Pancreas (tissue), 10 donors: Measurements from ENCODE around the gene URM1. TPM values are rescaled to one million over a fixed set of nuclear protein-coding genes. Genes with fewer than 3 reads are reported as not detected.

Experiments
- ATAC-seq, 4 donors: fragments of 200-7000 bp; cut with Tn5 transposase; one replicate each; pipeline versions ENCODE4 v1.8.0 to v1.9.1; 2020; ENCODE audit warnings: mild to moderate bottlenecking in 4 of 4, moderate library complexity in 4 of 4
- DNase-seq, 6 donors: peaks; one replicate each; pipeline ENCODE4 v3.0.0-alpha.2; 2020
- FAIRE-seq: peaks from 2 replicates; lab custom pipeline; 2012; peaks lifted over from hg19 to GRCh38; lab: Jason Lieb, UNC
- H3K27ac ChIP-seq, 4 donors: fragments of 200-600 bp; sonication (generic); 1 replicate in 3 of 4; 2 replicates in 1 of 4; pipeline versions ENCODE4 v1.5.0 to v1.8.0; 2020
- H3K27me3 ChIP-seq, 4 donors: fragments of 200-600 bp; one replicate each; pipeline ENCODE4 v1.8.0; 2021
- H3K36me3 ChIP-seq, 3 donors: fragments of 200-600 bp; sonication (generic) in 1 of 3; one replicate each; pipeline versions ENCODE4 v1.5.0 to v1.8.0; 2020 to 2021
- H3K4me1 ChIP-seq, 3 donors: fragments of 200-600 bp; one replicate each; pipeline ENCODE4 v1.8.0; 2021
- H3K4me3 ChIP-seq, 4 donors: fragments of 200-600 bp; sonication (generic) in 2 of 4; one replicate each; pipeline versions ENCODE4 v1.5.0 to v1.8.0; 2020 to 2021
- H3K9me3 ChIP-seq, 4 donors: fragments of 200-600 bp; one replicate each; pipeline ENCODE4 v1.8.0; 2021
- CTCF ChIP-seq, 4 donors: fragments of 200-600 bp; sonication (generic) in 3 of 4; IDR thresholded peaks; one replicate each; pipeline versions ENCODE4 v1.5.0 to v1.8.0; 2021; ENCODE audit warnings: antibody characterized with exemption in 4 of 4
- WGBS, 2 donors: extraction: QIAGEN DNeasy Blood & Tissue Kit; methylation state at CpG; one replicate each; pipeline ENCODE4 v1.1.7; 2013; 5-methylcytosine and 5-hydroxymethylcytosine counted together
- intact Hi-C, 3 donors: fragments of 100-400 bp; cut with DNase I; formaldehyde crosslinking; loops; one replicate each; pipeline versions ENCODE4 v1.11.1 to v1.14.2; 2022
- polyA plus RNA-seq, 2 donors: library from polyadenylated mRNA; stranded (reverse); fragments of 200-250 nt; gene quantifications; one replicate each; pipeline ENCODE4 v1.2.3, GENCODE V29; 2013
- total RNA-seq, 6 donors: library from RNA; stranded (reverse); fragmentation: NEBNext Ultra II Directional in 4 of 6; extraction: Animal tissue kit (Norgen Biotek cat#: 25700) in 4 of 6; gene quantifications; one replicate each; pipeline versions ENCODE4 v1.2.1 to v1.2.4, GENCODE V29; 2021 to 2023
- donor health status: healthy with polysubstance abuse.
- donor health status: DM: no; HTN: no; CAD: no; lungs with moderate emphysema.
- donor health status: DM: no; HTN: no; CAD: no.
- donor health status: control.
- donor health status: control.
- donor health status: Bipolar disorder and iron deficiency.
- donor health status: DM: yes; HTN: yes; CAD: no.
- donor health status: DM: no; HTN: no; CAD: no.
- donor health status: DM: no; HTN: no; CAD: no.
- donor health status: DM: yes; HTN: yes; CAD: no.

Gene URM1
- total and polyA plus RNA-seq, 8 donors = 18.5 to 46.1 (median 33.4) TPM

DNA sequence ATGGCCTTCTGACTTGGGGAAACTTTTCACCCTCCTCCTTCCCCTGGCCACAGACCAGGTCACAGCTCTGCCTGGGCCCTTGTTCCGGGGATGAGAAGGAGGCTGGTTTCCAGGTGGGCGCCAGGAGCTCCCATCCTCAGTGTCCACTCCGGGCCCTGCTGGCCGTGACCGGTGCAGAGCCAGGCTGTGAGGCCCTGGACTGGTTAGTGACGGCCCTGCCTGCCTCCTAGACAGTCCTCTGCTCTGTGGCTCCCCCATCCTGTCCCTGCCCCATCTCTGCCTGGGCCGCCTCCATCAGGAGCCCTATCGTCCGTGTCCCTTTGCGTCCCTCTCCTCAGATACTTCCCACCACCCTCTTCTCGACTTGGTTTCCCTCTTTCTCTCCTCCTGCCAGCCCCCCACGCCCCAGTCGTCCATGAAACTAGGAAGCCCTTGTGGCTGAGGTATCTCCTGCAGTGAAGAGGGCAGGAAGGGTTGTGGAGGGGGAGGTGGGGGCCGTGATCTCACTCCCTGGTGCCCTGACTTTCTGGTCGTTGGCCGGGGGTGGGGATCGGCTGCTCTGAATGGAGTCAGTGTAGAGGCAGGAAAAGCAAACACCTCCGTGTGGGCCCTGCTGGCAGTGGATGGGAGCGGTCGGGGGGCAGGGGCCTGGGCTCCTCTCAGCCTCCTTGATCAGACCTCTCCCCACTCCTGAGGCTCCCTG, 34.1 kb downstream of the URM1 start:
- TF ChIP-seq CTCF (IDR thresholded peaks at IDR 0.05) = no peak
- intact Hi-C loops = no loop called here
- H3K27me3 ChIP-seq = no peaks in the 10 kb centered on the region
- ATAC-seq (no peak), DNase-seq (no peak), FAIRE-seq (no peak)
- H3K4me3 ChIP-seq = no peak overlapping the region
- H3K27ac ChIP-seq = no peak overlapping the region
- H3K36me3 ChIP-seq = no peaks in the 10 kb centered on the region
- 45 to 54% methylated on average over 16 to 20 of the region's 20 CpGs for WGBS, 2 donors
- H3K4me1 ChIP-seq = no peaks in the 10 kb centered on the region
- H3K9me3 ChIP-seq = no peaks in the 10 kb centered on the region

- WGBS, 2 donors = 54 to 60% methylated on average over 7 of the region's 7 CpGs
- intact Hi-C loops = no loop called here
- no peak for TF ChIP-seq CTCF (IDR thresholded peaks at IDR 0.05)
- Histone ChIP-seq H3K4me1 (no peaks in the 10 kb centered on the region), H3K27me3 (no peaks in the 10 kb centered on the region), H3K9me3 (no peaks in the 10 kb centered on the region), H3K4me3 (no peak overlapping the region), H3K27ac (no peak overlapping the region), H3K36me3 (no peaks in the 10 kb centered on the region)
- FAIRE-seq (no peak), DNase-seq (no peak), ATAC-seq (no peak)
These were observed 34.6 kb downstream of the URM1 start for GRCh38 chr9:128405780-128406171.

GRCh38 chr9:128406848-128407391, 35.7 kb downstream of the URM1 start:
- H3K27me3 ChIP-seq = no peaks in the 10 kb centered on the region
- FAIRE-seq (no peak), DNase-seq (no peak), ATAC-seq (no peak)
- no peak overlapping the region for H3K4me3 ChIP-seq
- no peaks in the 10 kb centered on the region for H3K9me3 ChIP-seq
- H3K27ac ChIP-seq = no peak overlapping the region
- no peaks in the 10 kb centered on the region for H3K36me3 ChIP-seq
- intact Hi-C loops = no loop called here
- no peak for TF ChIP-seq CTCF (IDR thresholded peaks at IDR 0.05)
- no peaks in the 10 kb centered on the region for H3K4me1 ChIP-seq
- 55 to 65% methylated on average over 9 of the region's 9 CpGs for WGBS, 2 donors

DNA sequence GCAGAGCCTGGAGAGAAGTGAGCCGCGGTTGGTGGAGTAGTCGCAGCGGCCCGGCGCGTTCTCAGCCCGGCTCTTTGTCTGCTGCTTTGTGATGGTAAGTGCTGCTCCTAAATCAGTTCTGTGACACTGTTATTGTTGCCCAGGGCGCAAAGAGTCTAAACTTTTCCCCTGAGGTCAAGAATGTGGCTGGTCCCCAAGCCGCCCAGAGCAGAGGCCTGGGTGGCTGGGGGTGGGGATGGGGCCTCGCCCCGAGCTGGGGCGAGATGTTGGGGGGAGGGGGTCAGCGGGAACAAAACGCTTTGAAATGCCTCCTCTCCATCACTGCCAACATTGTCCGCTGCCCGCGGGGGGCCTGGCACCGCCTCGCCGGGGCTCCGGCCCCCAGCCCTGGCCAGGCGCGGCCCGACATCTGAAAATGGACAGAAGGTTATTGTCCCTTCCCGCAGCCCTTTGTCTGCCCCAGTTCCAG, 37.8 kb downstream of the URM1 start:
- no peak overlapping the region for H3K4me3 ChIP-seq
- no peaks in the 10 kb centered on the region for H3K36me3 ChIP-seq
- no peak overlapping the region for H3K27ac ChIP-seq
- DNase-seq (no peak), ATAC-seq (no peak), FAIRE-seq (no peak)
- no peaks in the 10 kb centered on the region for H3K9me3 ChIP-seq
- no peaks in the 10 kb centered on the region for H3K27me3 ChIP-seq
- no peak for TF ChIP-seq CTCF (IDR thresholded peaks at IDR 0.05)
- WGBS, 2 donors = 39 to 46% methylated on average over 26 of the region's 26 CpGs
- H3K4me1 ChIP-seq = no peaks in the 10 kb centered on the region
- intact Hi-C loops = no loop called here

GRCh38 chr9:128409450-128409849, 38.3 kb downstream of the URM1 start:
- H3K4me3 ChIP-seq = no peak overlapping the region
- ATAC-seq = no peak
- no peak for DNase-seq
- no peaks in the 10 kb centered on the region for H3K4me1 ChIP-seq
- no peak overlapping the region for H3K27ac ChIP-seq
- 33 to 34% methylated on average over 7 to 8 of the region's 8 CpGs for WGBS, 2 donors
- no peaks in the 10 kb centered on the region for H3K36me3 ChIP-seq
- intact Hi-C loops = no loop called here
- no peak for TF ChIP-seq CTCF (IDR thresholded peaks at IDR 0.05)
- no peak for FAIRE-seq
- H3K9me3 ChIP-seq = no peaks in the 10 kb centered on the region
- no peaks in the 10 kb centered on the region for H3K27me3 ChIP-seq
